ENCODE results near the gene DNAJA1. TPM values are rescaled to one million over a fixed set of nuclear protein-coding genes. Genes with fewer than 3 reads are reported as not detected.

Gene DNAJA1
- total RNA-seq, 1 donor from 2014 or later: 180 TPM

DNA sequence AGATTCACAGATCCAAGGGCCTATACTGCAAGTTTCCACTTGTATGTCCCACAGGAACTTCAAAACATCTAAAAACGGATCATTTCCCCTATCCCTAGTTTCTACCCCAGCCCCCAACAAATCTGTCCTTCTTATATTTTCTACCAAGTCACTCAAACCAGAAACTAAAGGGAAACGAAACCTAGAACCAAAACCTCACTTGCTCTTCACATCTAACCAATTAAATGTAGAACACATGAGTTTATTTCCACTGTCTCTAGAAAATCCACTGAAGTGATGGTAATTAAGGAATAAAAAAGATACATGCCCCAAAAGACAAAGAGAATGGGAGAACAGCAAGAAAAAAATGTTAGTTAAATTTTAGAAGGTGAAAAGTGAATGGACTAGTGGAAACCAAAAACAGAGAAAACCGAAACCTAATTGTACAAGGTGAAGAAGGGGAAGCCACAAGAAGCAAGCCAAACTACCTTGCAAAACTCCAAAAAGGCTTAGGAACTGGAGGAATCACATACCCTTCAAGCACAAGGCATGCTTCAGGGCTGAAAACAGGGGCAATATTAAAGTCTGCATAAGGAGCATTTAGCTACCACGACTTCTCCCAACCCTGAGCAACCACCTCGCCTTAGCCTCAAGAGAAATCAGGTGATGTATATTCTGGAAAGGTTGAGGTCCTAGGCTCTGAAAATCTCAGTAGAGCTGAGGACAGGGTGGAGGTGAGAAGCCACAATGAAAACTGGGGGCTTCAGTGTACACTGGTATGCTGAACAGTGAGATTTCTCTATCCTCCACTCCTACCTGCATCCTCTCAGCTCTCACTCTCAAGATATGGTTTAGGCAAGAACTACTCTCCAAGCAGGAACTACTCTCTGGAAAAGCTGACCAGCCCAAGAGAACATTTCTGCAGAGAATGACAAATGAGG, 40.3 kb downstream of the DNAJA1 start:
- no peak overlapping the region for H2AFZ ChIP-seq (replicated peaks)
- H3K27me3 Mint-ChIP-seq (ENCODE audit: insufficient read depth, low read depth): peaks cover 2% of the 10 kb centered on the region
- H3K9ac ChIP-seq: no peak overlapping the region
- TF ChIP-seq EZH2phosphoT487 (IDR thresholded peaks at IDR 0.05) (no peak), EZH2 (IDR thresholded peaks at IDR 0.05) (no peak)
- TF ChIP-seq, protein P1, sequence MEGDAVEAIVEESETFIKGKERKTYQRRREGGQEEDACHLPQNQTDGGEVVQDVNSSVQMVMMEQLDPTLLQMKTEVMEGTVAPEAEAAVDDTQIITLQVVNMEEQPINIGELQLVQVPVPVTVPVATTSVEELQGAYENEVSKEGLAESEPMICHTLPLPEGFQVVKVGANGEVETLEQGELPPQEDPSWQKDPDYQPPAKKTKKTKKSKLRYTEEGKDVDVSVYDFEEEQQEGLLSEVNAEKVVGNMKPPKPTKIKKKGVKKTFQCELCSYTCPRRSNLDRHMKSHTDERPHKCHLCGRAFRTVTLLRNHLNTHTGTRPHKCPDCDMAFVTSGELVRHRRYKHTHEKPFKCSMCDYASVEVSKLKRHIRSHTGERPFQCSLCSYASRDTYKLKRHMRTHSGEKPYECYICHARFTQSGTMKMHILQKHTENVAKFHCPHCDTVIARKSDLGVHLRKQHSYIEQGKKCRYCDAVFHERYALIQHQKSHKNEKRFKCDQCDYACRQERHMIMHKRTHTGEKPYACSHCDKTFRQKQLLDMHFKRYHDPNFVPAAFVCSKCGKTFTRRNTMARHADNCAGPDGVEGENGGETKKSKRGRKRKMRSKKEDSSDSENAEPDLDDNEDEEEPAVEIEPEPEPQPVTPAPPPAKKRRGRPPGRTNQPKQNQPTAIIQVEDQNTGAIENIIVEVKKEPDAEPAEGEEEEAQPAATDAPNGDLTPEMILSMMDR (IDR thresholded peaks at IDR 0.05): no peak
- H4K20me1 ChIP-seq (ENCODE audit: low read depth): no peaks in the 10 kb centered on the region
- H3K9me3 Mint-ChIP-seq: no peaks in the 10 kb centered on the region
- H3K9me3 ChIP-seq (ENCODE audit: low read depth): no peaks in the 10 kb centered on the region
- H3K27ac Mint-ChIP-seq: no peak overlapping the region
- H3K4me3 Mint-ChIP-seq: no peak overlapping the region
- H3K4me2 ChIP-seq: no peak overlapping the region
- no peak overlapping the region for H3K27ac ChIP-seq
- H3K4me1 ChIP-seq: no peaks in the 10 kb centered on the region
- DNase-seq (ENCODE audit: low spot score): no peak
- H3K36me3 Mint-ChIP-seq: peaks cover 13% of the 10 kb centered on the region
- no peaks in the 10 kb centered on the region for H3K27me3 ChIP-seq
- H3K79me2 ChIP-seq (ENCODE audit: low read depth): peaks cover 6% of the 10 kb centered on the region
- no peak overlapping the region for H3K4me3 ChIP-seq
- H3K4me1 Mint-ChIP-seq: no peaks in the 10 kb centered on the region
- H3F3A ChIP-seq (ENCODE audit: low read depth): no peaks in the 10 kb centered on the region
- H3K36me3 ChIP-seq: peaks cover 8% of the 10 kb centered on the region

DNA sequence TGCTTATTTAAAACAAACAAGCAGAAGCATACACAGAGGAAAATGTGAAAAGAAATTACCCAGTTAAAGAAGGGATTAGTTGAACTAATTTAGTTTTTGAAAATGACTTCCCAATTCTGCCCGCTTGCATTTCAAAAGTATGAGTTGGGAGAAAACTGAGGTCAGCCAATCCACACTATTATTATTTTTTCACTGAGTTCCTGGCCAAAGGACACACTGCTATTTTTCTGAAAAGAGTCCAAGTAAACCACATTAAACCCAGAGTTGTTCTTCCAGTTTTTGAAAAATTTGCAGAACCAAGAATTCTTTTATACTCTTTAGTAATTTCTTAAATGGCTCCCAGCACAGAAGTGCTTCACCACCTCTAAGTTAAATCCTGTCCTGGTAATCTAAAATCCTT, 43.9 kb downstream of the DNAJA1 start:
- no peak overlapping the region for H3K27ac Mint-ChIP-seq
- Histone ChIP-seq H3K9me3 (ENCODE audit: low read depth) (no peaks in the 10 kb centered on the region), H2AFZ (replicated peaks) (no peak overlapping the region), H3K9ac (no peak overlapping the region), H3K36me3 (peaks cover 19% of the 10 kb centered on the region), H3K4me3 (no peak overlapping the region), H3K79me2 (ENCODE audit: low read depth) (peaks cover 41% of the 10 kb centered on the region), H4K20me1 (ENCODE audit: low read depth) (peaks cover 14% of the 10 kb centered on the region), H3K4me1 (no peaks in the 10 kb centered on the region), H3K4me2 (no peak overlapping the region), H3K27me3 (no peaks in the 10 kb centered on the region), H3K27ac (no peak overlapping the region), H3F3A (ENCODE audit: low read depth) (no peaks in the 10 kb centered on the region)
- peaks cover 2% of the 10 kb centered on the region for H3K27me3 Mint-ChIP-seq (ENCODE audit: insufficient read depth, low read depth)
- TF ChIP-seq EZH2 (IDR thresholded peaks at IDR 0.05) (no peak), EZH2phosphoT487 (IDR thresholded peaks at IDR 0.05) (no peak)
- TF ChIP-seq, protein P1 (IDR thresholded peaks at IDR 0.05): no peak
- H3K36me3 Mint-ChIP-seq: peaks cover 13% of the 10 kb centered on the region
- DNase-seq (ENCODE audit: low spot score): no peak
- no peaks in the 10 kb centered on the region for H3K9me3 Mint-ChIP-seq
- H3K4me3 Mint-ChIP-seq: no peak overlapping the region
- H3K4me1 Mint-ChIP-seq: no peaks in the 10 kb centered on the region

DNA sequence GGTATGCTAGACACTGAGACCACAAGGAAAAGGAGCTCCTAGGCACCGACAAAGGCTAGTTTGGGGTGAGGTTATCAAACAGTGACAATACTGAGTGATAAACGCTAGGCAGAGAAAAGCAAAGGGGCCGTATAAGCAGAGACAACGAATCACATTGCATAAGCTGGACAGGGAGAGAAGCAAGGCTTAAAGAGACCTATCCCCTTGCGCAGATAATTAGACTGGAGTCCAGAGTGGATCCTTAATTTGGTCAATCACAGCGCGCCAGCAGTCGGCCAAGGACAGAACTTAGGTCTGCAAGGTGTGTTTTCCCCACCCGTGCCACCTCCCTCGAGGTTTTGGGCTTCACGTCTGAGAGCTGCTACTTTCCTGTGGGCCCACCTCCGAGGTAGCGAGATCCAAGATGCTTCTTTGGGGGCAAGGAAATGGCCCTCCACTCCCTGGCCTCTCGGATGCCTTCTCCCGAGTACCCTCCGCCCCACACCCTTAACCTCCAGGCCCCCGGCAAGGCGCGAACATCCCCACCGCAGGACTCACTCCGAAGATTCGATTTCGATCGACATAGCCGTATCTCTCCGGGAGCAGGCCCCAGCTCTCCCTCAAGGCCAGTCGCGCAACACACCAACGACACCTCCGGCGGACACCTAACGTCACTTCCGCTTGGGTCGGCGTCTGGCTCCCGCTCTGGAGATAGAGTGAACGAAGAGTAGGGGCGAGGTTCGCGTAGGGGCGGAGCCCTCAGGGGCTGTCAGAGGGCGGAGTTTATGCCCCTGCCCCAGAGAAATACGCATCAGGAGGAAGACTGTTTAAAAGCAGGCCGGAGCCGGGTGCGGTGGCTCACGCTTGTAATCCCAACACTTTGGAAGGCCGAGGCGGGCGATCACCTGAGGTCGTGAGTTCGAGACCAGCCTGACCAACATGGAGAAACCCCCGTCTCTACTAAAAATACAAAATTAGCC, 51.3 kb downstream of the DNAJA1 start, which contains the start of gene SMU1:
Gene SMU1 (minus strand): TSS at position 629 of the 959 bp plus-strand sequence. CDS start 66 bp downstream, at position 563.
- no peaks in the 10 kb centered on the region for H3K27me3 ChIP-seq
- H3K27ac Mint-ChIP-seq: peak within 1 kb of the TSS; percentile 99
- peaks cover 50% of the 10 kb centered on the region for H3K79me2 ChIP-seq (ENCODE audit: low read depth)
- peaks cover 14% of the 10 kb centered on the region for H4K20me1 ChIP-seq (ENCODE audit: low read depth)
- peaks cover 4% of the 10 kb centered on the region for H3K4me1 ChIP-seq
- H3K9me3 ChIP-seq (ENCODE audit: low read depth): no peaks in the 10 kb centered on the region
- H3K4me1 Mint-ChIP-seq: peaks cover 10% of the 10 kb centered on the region
- no peak for TF ChIP-seq EZH2phosphoT487 (IDR thresholded peaks at IDR 0.05)
- TF ChIP-seq, protein P1 (IDR thresholded peaks at IDR 0.05): no peak
- peak; percentile 32 for TF ChIP-seq EZH2 (IDR thresholded peaks at IDR 0.05)
- peaks cover 8% of the 10 kb centered on the region for H3K36me3 Mint-ChIP-seq
- H3K27me3 Mint-ChIP-seq (ENCODE audit: insufficient read depth, low read depth): peaks cover 7% of the 10 kb centered on the region
- no peaks in the 10 kb centered on the region for H3K9me3 Mint-ChIP-seq
- peak within 1 kb of the TSS; percentile 74 for H3K27ac ChIP-seq
- peak within 1 kb of the TSS; percentile 99 for H3K4me3 Mint-ChIP-seq
- peak within 1 kb of the TSS; percentile 99 for H3K4me2 ChIP-seq
- peak within 1 kb of the TSS; percentile 86 for H3K4me3 ChIP-seq
- peak within 1 kb of the TSS; percentile 97 for H3K9ac ChIP-seq
- peaks cover 8% of the 10 kb centered on the region for H3F3A ChIP-seq (ENCODE audit: low read depth)
- peak; percentile 98 for DNase-seq (ENCODE audit: low spot score)
- H2AFZ ChIP-seq (replicated peaks): peak within 1 kb of the TSS; percentile 65
- peaks cover 5% of the 10 kb centered on the region for H3K36me3 ChIP-seq

Data from neural progenitor cell (in vitro differentiated cells).